Adipocyte (in vitro differentiated cells): ENCODE results near the gene MRAS.

Experiments used
- DNase-seq: peaks from one replicate; pipeline ENCODE4 v3.0.0-alpha.2; 2015; ENCODE audit warnings: low read depth
- H3K27me3 ChIP-seq: replicated peaks from 2 replicates; pipeline ENCODE4 v1.7.0; 2013; ENCODE audit warnings: mild to moderate bottlenecking, low read length, moderate library complexity; ENCODE audit not compliant: control insufficient read depth, insufficient read depth
- H3K36me3 ChIP-seq: 2 replicates; pipeline ENCODE4 v1.7.0; 2013; ENCODE audit warnings: low read length, mild to moderate bottlenecking, moderate library complexity; ENCODE audit not compliant: control insufficient read depth, insufficient read depth, severe bottlenecking
- H3K4me1 ChIP-seq: 2 replicates; pipeline ENCODE4 v1.7.0; 2013; ENCODE audit warnings: mild to moderate bottlenecking, low read length, moderate library complexity; ENCODE audit not compliant: control insufficient read depth, insufficient read depth
- H3K4me3 ChIP-seq: 2 replicates; pipeline ENCODE4 v1.7.0; 2013; ENCODE audit warnings: mild to moderate bottlenecking, low read length, moderate library complexity
- H3K9ac ChIP-seq: 2 replicates; pipeline ENCODE4 v1.7.0; 2013; ENCODE audit warnings: mild to moderate bottlenecking, low read length, moderate library complexity
- H3K9me3 ChIP-seq: 2 replicates; pipeline ENCODE4 v1.7.0; 2013; ENCODE audit warnings: mild to moderate bottlenecking, low read length, moderate library complexity; ENCODE audit not compliant: control insufficient read depth

Gene MRAS

GRCh38 chr3:138327831-138328230 is 20.5 kb upstream of the MRAS start:
- no peak overlapping the region for H3K4me3 ChIP-seq
- H3K4me1 ChIP-seq: peaks cover 36% of the 10 kb centered on the region
- DNase-seq: no peak
- H3K27me3 ChIP-seq: no peaks in the 10 kb centered on the region
- H3K36me3 ChIP-seq: no peaks in the 10 kb centered on the region
- H3K9me3 ChIP-seq: no peaks in the 10 kb centered on the region
- no peak overlapping the region for H3K9ac ChIP-seq

DNA sequence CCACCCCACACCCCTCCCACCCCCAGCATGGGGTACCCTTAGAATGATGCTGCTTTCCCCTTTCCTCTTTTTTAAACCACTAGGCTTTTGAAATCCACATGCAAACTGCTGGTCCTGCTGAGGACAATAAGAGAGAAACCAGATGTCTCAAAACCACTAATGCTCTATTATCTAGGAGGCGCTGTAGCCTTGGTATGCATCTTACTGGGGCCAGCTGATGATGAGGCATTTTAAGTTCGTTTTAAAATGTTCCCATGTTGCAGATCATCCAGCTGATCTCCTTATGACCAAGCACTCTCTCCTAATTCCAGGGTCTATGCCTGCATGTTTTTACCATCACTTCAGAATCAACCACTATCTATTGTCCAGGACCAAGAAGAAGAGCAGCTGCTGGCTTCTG is 20.0 kb upstream of the MRAS start:
- H3K9ac ChIP-seq: no peak overlapping the region
- no peak overlapping the region for H3K4me3 ChIP-seq
- no peaks in the 10 kb centered on the region for H3K27me3 ChIP-seq
- H3K36me3 ChIP-seq: no peaks in the 10 kb centered on the region
- H3K9me3 ChIP-seq: no peaks in the 10 kb centered on the region
- peak; percentile 36 for DNase-seq
- peaks cover 31% of the 10 kb centered on the region for H3K4me1 ChIP-seq

- peak within 1 kb of the TSS; percentile 53 for H3K9ac ChIP-seq
- no peaks in the 10 kb centered on the region for H3K9me3 ChIP-seq
- peak; percentile 88 for DNase-seq
- peak within 1 kb of the TSS; percentile 82 for H3K4me3 ChIP-seq
- peaks cover 3% of the 10 kb centered on the region for H3K27me3 ChIP-seq
- peaks cover 21% of the 10 kb centered on the region for H3K4me1 ChIP-seq
- no peaks in the 10 kb centered on the region for H3K36me3 ChIP-seq
Observed at GRCh38 chr3:138329127-138329983, 19.0 kb upstream of the MRAS start, which contains the start of gene NME9. NME9 (minus strand) TSS chr3:138329851; CDS start chr3:138329335, 516 bp downstream.

- peak overlapping the region; percentile 82 for H3K4me3 ChIP-seq
Observed at GRCh38 chr3:138329984-138330293, 18.4 kb upstream of the MRAS start.

DNA sequence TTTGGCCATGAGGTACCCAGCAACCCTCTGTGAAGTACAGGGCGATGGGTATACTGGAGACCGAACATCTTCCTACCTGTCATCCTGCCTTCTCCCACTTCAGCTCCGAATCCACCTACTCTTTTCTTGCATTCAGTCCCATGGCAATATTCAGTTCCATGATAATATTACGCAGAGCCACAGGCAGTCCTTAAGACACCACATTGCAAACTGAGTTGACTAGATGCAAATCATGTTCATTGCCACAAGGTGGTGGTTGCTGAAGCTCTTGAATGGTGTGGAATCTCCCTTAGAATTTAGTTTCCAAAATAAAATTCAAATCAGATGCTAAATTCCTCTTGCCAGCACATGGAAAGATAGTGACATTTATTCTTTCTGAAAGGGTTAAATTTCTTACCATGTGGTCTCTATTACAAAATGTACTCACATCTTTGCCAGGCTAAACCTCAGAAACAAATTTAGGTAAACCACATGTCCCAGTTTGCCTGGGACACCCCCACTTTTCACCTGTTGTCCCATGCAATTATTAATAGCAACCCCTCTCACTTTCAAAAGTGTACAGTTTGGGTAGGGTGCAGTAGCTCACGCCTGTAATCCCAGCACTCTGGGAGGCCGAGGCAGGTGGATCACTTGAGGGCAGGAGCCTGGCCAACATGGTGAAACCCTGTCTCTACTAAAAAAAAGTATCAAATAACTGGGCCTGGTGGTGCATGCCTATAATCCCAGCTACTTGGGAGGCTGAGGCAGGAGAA is 17.1 kb upstream of the MRAS start:
- H3K9me3 ChIP-seq: no peaks in the 10 kb centered on the region
- peaks cover 14% of the 10 kb centered on the region for H3K4me1 ChIP-seq
- H3K9ac ChIP-seq: no peak overlapping the region
- DNase-seq: peak; percentile 49
- H3K27me3 ChIP-seq: peaks cover 6% of the 10 kb centered on the region
- H3K4me3 ChIP-seq: no peak overlapping the region
- no peaks in the 10 kb centered on the region for H3K36me3 ChIP-seq

More at GRCh38 chr3:138329984-138330293, 18.4 kb upstream of the MRAS start:
- peaks cover 6% of the 10 kb centered on the region for H3K27me3 ChIP-seq
- no peak for DNase-seq
- no peaks in the 10 kb centered on the region for H3K9me3 ChIP-seq
- H3K9ac ChIP-seq: no peak overlapping the region
- no peaks in the 10 kb centered on the region for H3K36me3 ChIP-seq
- H3K4me1 ChIP-seq: peaks cover 15% of the 10 kb centered on the region

DNA sequence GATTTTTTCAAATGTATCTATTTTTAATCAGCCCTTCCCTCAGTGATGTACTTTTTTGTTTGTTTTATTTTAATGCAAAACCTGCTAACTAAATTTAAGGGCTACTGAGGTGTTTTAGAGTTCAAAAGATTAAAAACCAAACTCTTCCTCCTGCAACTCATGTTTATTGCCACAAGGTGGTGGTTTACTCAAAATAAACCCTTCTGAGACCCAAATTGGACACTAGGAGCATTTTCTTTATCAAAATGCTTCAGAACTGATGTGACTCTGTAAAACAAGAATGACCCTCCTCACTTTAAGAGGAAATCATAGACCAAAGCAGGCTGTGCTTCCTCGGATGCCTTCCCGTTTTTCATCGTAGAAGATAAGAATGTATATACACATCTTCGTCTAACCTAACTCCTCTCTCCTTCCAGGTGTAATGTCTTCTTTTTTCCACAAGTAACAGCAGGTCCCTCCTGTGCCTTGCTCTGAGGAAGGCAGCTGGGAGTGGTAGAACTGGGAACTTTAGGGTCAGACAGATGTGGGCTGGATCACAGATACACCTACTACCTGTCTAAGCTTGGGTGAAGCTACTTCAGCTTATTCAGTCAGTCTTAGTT is 15.8 kb upstream of the MRAS start:
- DNase-seq: peak; percentile 78
- Histone ChIP-seq H3K4me3 (no peak overlapping the region), H3K27me3 (peaks cover 6% of the 10 kb centered on the region), H3K9ac (no peak overlapping the region), H3K4me1 (peaks cover 14% of the 10 kb centered on the region), H3K9me3 (no peaks in the 10 kb centered on the region), H3K36me3 (no peaks in the 10 kb centered on the region)

GRCh38 chr3:138334608-138335007 is 13.8 kb upstream of the MRAS start:
- H3K36me3 ChIP-seq: no peaks in the 10 kb centered on the region
- H3K4me1 ChIP-seq: peaks cover 5% of the 10 kb centered on the region
- H3K27me3 ChIP-seq: peaks cover 6% of the 10 kb centered on the region
- H3K4me3 ChIP-seq: no peak overlapping the region
- no peak for DNase-seq
- no peak overlapping the region for H3K9ac ChIP-seq
- H3K9me3 ChIP-seq: no peaks in the 10 kb centered on the region

DNA sequence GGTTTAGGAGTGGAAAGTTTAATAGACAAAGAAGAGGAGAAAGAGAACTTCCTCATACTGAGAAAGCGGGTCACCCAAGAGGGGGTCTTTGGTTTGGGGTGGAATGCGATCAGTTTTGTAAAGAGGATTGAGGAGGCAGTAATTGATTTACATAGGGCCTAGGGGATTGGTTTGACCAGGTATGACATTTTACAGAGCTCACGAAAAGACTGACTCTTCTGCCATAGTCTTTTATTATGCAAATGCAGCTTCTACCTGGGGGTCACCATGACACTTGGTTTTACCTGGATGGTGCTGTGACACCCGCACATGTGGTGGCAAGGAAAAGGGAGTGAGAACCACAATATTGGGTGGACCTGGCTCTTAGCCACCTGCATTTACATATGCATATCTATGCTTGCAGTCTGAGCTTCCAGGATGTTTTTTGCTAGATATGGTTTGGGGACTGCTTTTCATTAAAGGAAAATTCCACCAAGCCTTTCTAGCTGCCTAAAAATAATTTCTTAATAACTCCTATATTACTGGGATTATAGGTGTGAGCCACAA is 11.9 kb upstream of the MRAS start:
- no peak overlapping the region for H3K4me3 ChIP-seq
- no peaks in the 10 kb centered on the region for H3K9me3 ChIP-seq
- DNase-seq: no peak
- H3K36me3 ChIP-seq: no peaks in the 10 kb centered on the region
- H3K4me1 ChIP-seq: no peaks in the 10 kb centered on the region
- peaks cover 6% of the 10 kb centered on the region for H3K27me3 ChIP-seq
- no peak overlapping the region for H3K9ac ChIP-seq

DNA sequence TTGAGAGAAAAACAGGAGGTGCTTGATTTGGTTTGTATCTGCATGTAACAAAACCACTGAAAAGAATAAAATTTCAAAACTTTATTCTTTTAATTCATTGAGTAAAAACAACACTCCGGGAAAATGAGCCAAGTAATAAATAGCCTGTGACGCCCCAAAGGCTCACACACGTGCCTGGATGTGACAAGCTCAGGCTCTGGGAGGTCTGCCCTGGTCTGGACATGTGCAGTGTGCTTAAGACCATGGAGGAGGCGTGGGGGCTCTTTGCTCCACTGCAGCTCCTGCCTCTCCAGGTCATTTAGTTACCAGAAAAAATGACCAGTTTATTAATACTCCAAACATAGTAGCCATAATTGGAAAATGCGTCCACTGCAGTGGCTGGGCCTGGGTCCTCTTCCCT is 10.1 kb upstream of the MRAS start:
- no peaks in the 10 kb centered on the region for H3K36me3 ChIP-seq
- H3K4me3 ChIP-seq: no peak overlapping the region
- no peaks in the 10 kb centered on the region for H3K9me3 ChIP-seq
- H3K27me3 ChIP-seq: peaks cover 6% of the 10 kb centered on the region
- no peak for DNase-seq
- H3K4me1 ChIP-seq: no peaks in the 10 kb centered on the region
- no peak overlapping the region for H3K9ac ChIP-seq

DNA sequence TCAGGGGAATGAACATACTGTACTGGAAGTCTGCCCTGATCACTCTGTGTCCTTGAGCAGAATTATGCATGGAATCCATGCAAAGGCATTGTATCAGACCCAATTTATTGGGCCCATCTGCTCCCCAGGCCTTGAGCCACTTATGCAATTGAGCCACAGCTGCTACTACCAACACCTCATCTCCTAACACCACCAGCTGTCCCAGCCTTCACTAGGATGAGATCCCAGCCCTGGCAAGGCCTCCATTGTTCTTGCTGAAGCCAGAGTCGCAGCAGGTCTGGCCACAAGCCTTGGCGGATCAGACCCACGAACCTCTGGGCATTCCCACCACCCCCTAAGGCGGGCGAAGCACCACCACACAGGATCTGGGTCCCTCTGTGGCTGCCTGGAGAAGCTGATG is 9.6 kb upstream of the MRAS start:
- Histone ChIP-seq H3K9me3 (no peaks in the 10 kb centered on the region), H3K27me3 (peaks cover 6% of the 10 kb centered on the region), H3K9ac (no peak overlapping the region), H3K36me3 (no peaks in the 10 kb centered on the region), H3K4me3 (no peak overlapping the region), H3K4me1 (peaks cover 5% of the 10 kb centered on the region)
- DNase-seq: no peak

- H3K4me3 ChIP-seq: no peak overlapping the region
- H3K9me3 ChIP-seq: no peaks in the 10 kb centered on the region
- no peaks in the 10 kb centered on the region for H3K36me3 ChIP-seq
- no peak overlapping the region for H3K9ac ChIP-seq
- peaks cover 9% of the 10 kb centered on the region for H3K4me1 ChIP-seq
- H3K27me3 ChIP-seq: no peaks in the 10 kb centered on the region
- no peak for DNase-seq
Observed at GRCh38 chr3:138340511-138340910, 7.9 kb upstream of the MRAS start.
